K562 (cell line): ENCODE results near the gene ARMS2. TPM values are rescaled to one million over a fixed set of nuclear protein-coding genes. Genes with fewer than 3 reads are reported as not detected.

Experiments used
- CBFB ChIP-seq: sonication (generic); formaldehyde crosslinking; IDR thresholded peaks from 2 replicates; pipeline ENCODE4 v1.4.0; 2020; ENCODE audit warnings: mild to moderate bottlenecking, missing genetic modification reagents
- CHD1 ChIP-seq: fragments of 200-600 bp; sonication (generic); IDR thresholded peaks from one replicate; pipeline ENCODE4 v1.6.1; 2012; ENCODE audit warnings: mild to moderate bottlenecking, moderate library complexity, low read length, inconsistent platforms
- ESRRA ChIP-seq: fragments of 450-650 bp; IDR thresholded peaks from 2 replicates; pipeline ENCODE4 v1.6.1; 2014; ENCODE audit warnings: low read depth, mild to moderate bottlenecking, moderate library complexity, borderline replicate concordance
- FOXA3 ChIP-seq, 2 experiments: fragments of 450-650 bp in 1 of 2; sonication (generic) in 1 of 2; formaldehyde crosslinking; IDR thresholded peaks in 1 of 2; conservative IDR thresholded peaks in 1 of 2; 2 replicates each; pipeline versions ENCODE4 v1.4.0 to v1.8.0; 2020 to 2022; ENCODE audit warnings: mild to moderate bottlenecking in 2 of 2, missing genetic modification reagents in 1 of 2
- GTF2F1 ChIP-seq: IDR thresholded peaks from 2 replicates; pipeline ENCODE4 v1.6.1; 2011; ENCODE audit warnings: low read depth, low read length, improper control_type of control experiment
- KAT7 ChIP-seq: sonication (generic); formaldehyde crosslinking; IDR thresholded peaks from 2 replicates; pipeline ENCODE4 v1.8.0; 2022; ENCODE audit warnings: missing genetic modification reagents, mild to moderate bottlenecking, borderline replicate concordance
- KDM4B ChIP-seq, 2 experiments: fragments of 450-650 bp in 1 of 2; sonication (generic) in 1 of 2; IDR thresholded peaks; 2 replicates each; pipeline ENCODE4 v1.6.1; 2016 to 2017; ENCODE audit warnings: borderline replicate concordance in 2 of 2, antibody characterized with exemption in 1 of 2, low read depth in 1 of 2, mild to moderate bottlenecking in 1 of 2
- NR4A1 ChIP-seq, 2 experiments: fragments of 250-450 bp in 1 of 2; fragments of 450-650 bp in 1 of 2; sonication (Bioruptor Pico) in 1 of 2; IDR thresholded peaks; 2 replicates each; pipeline versions ENCODE4 v1.4.0 to v1.6.1; 2016 to 2020; ENCODE audit warnings: mild to moderate bottlenecking in 2 of 2, missing compliant biosample characterization in 1 of 2, missing genetic modification characterization in 1 of 2, moderate library complexity in 1 of 2
- POLR3G ChIP-seq: IDR thresholded peaks from 2 replicates; pipeline ENCODE4 v1.6.1; 2011; ENCODE audit not compliant: insufficient read length, insufficient replicate concordance; ENCODE audit errors: extremely low read depth
- PRMT5 ChIP-seq: sonication (generic); formaldehyde crosslinking; IDR thresholded peaks from 2 replicates; pipeline ENCODE4 v1.5.0; 2020; ENCODE audit warnings: missing genetic modification reagents
- U2AF1 ChIP-seq: fragments of 200-400 bp; formaldehyde crosslinking; optimal IDR thresholded peaks from 2 replicates; pipeline ENCODE3; 2017; ENCODE audit warnings: mild to moderate bottlenecking, low read depth, low read length, moderate library complexity
- XRCC5 ChIP-seq: fragments of 200-400 bp; formaldehyde crosslinking; IDR thresholded peaks from 2 replicates; pipeline ENCODE4 v1.6.1; 2017; ENCODE audit warnings: low read depth, mild to moderate bottlenecking, low read length
- ZNF121 ChIP-seq: sonication (generic); formaldehyde crosslinking; conservative IDR thresholded peaks from 2 replicates; pipeline ENCODE4 v1.8.0; 2022; ENCODE audit warnings: missing genetic modification reagents
- polyA plus RNA-seq, 8 experiments: library from polyadenylated mRNA; depleted of rRNA in 4 of 8; stranded (reverse) in 5 of 8; unstranded in 3 of 8; fragments of >200 nt; fragmentation: Nextera tagmentation in 2 of 8; fragmentation: Illumina TruSeq in 1 of 8; extraction: Ambion mirVana in 2 of 8; extraction: Trizol in 1 of 8; gene quantifications; 2 replicates each; pipeline versions ENCODE4 v1.2.1 to v1.2.3, GENCODE V29; 2011 to 2014; ENCODE audit warnings: inconsistent platforms in 1 of 8, missing spikeins in 1 of 8
- total RNA-seq, 7 experiments: library from RNA; depleted of rRNA in 6 of 7; stranded (reverse); fragments of >200 nt in 6 of 7; fragmentation: Illumina TruSeq in 2 of 7; extraction: Trizol in 2 of 7; gene quantifications; 2 replicates each; pipeline versions ENCODE4 v1.2.1 to v1.2.3, GENCODE V29; 2011 to 2021; ENCODE audit warnings: low replicate concordance in 1 of 7
- TF ChIP-seq, protein P1 (sequence below): fragments of 250-450 bp; sonication (Bioruptor Pico); IDR thresholded peaks from 2 replicates; pipeline ENCODE4 v1.8.0; 2021; ENCODE audit warnings: mild to moderate bottlenecking, moderate library complexity

The ARMS2 gene
- total and polyA plus RNA-seq, 9 of the 15 experiments (the other 6 are each of a cell fraction or from before 2014, with no cell fraction given) = not detected

DNA sequence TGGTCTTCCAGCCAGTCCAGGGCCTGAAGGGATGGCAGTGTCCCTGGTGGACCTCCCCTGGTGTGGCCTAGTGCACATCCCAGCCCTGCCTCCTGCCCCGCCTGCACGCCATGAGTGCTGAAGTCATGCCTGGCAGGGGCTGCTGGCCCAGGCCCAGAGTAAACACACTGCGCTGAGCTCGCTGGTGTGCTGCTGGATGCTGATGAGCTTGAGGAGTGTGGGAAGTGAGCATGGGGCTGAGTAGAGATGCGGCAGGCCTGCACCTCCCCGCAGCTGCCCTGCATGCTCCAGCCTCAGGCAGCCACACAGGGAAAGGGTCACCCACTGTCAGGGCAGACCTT lies 50.1 kb downstream of the ARMS2 start (continued):
- TF ChIP-seq XRCC5 (no peak), KDM4B (IDR thresholded peaks at IDR 0.05; ENCODE audit: borderline replicate concordance in 2 of 2, low read depth in 1 of 2) (no peak), PRMT5 (no peak), NR4A1 (CRISPR knock-in tag; IDR thresholded peaks at IDR 0.05) (no peak), NR4A1 (tag; IDR thresholded peaks at IDR 0.05) (no peak), ESRRA (no peak), U2AF1 (no peak), GTF2F1 (no peak), POLR3G (no peak), ZNF121 (CRISPR knock-in tag) (no peak), CBFB (CRISPR knock-in tag) (no peak), KAT7 (CRISPR knock-in tag) (no peak), CHD1 (no peak), FOXA3 (CRISPR knock-in tag; conservative IDR thresholded peaks at IDR 0.05 in 1 of 2, IDR thresholded peaks at IDR 0.05 in 1 of 2) (no peak)
- TF ChIP-seq, protein P1, sequence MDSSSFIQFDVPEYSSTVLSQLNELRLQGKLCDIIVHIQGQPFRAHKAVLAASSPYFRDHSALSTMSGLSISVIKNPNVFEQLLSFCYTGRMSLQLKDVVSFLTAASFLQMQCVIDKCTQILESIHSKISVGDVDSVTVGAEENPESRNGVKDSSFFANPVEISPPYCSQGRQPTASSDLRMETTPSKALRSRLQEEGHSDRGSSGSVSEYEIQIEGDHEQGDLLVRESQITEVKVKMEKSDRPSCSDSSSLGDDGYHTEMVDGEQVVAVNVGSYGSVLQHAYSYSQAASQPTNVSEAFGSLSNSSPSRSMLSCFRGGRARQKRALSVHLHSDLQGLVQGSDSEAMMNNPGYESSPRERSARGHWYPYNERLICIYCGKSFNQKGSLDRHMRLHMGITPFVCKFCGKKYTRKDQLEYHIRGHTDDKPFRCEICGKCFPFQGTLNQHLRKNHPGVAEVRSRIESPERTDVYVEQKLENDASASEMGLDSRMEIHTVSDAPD (CRISPR knock-in tag) = no peak
